VCaP (cell line): ENCODE data around the gene CENPS.
"Not testable (repeated sequence)": the region's sequence is repeated elsewhere in the genome, so short reads cannot be mapped to it uniquely, and the experiment has no call there.

Experiments
- H3K27ac ChIP-seq: fragments of 450-650 bp; 2 replicates; pipeline ENCODE4 v1.5.1; 2017
- TF ChIP-seq, protein P1 (sequence below): fragments of 450-650 bp; conservative IDR thresholded peaks from 2 replicates; pipeline ENCODE4 v1.5.1; 2017; ENCODE audit warnings: mild to moderate bottlenecking, moderate library complexity

CENPS gene

GRCh38 chr1:10424034-10424433, 6.2 kb upstream of the CENPS start:
- H3K27ac ChIP-seq = no peak overlapping the region
- TF ChIP-seq, protein P1, sequence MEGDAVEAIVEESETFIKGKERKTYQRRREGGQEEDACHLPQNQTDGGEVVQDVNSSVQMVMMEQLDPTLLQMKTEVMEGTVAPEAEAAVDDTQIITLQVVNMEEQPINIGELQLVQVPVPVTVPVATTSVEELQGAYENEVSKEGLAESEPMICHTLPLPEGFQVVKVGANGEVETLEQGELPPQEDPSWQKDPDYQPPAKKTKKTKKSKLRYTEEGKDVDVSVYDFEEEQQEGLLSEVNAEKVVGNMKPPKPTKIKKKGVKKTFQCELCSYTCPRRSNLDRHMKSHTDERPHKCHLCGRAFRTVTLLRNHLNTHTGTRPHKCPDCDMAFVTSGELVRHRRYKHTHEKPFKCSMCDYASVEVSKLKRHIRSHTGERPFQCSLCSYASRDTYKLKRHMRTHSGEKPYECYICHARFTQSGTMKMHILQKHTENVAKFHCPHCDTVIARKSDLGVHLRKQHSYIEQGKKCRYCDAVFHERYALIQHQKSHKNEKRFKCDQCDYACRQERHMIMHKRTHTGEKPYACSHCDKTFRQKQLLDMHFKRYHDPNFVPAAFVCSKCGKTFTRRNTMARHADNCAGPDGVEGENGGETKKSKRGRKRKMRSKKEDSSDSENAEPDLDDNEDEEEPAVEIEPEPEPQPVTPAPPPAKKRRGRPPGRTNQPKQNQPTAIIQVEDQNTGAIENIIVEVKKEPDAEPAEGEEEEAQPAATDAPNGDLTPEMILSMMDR = no peak

- TF ChIP-seq, protein P1 = no peak
- no peak overlapping the region for H3K27ac ChIP-seq
Observed at GRCh38 chr1:10424651-10425050, 5.6 kb upstream of the CENPS start.

DNA sequence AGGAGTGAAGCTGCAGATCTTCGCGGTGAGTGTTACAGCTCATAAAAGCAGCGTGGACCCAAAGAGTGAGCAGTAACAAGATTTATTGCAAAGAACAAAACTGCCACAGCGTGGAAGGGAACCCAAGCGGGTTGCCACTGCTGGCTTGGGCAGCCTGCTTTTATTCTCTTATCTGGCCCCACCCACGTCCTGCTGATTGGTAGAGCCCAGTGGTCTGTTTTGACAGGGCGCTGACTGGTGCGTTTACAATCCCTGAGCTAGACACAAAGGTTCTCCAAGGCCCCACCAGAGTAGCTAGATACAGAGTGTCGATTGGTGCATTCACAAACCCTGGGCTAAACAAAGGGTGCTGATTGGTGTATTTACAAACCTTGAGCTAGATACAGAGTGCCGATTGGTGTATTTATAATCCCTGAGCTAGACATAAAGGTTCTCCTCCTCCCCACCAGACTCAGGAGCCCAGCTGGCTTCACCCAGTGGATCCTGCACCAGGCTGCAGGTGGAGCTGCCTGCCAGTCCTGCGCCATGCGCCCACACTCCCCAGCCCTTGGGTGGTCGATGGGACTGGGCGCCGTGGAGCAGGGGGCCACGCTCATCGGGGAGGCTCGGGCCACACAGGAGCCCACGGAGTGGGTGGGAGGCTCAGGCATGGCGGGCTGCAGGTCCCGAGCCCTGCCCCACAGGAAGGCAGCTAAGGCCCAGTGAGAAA, 4.3 kb upstream of the CENPS start:
- not testable (repeated sequence) for H3K27ac ChIP-seq

- not testable (repeated sequence) for H3K27ac ChIP-seq
Observed at GRCh38 chr1:10426535-10426848, 3.7 kb upstream of the CENPS start.

GRCh38 chr1:10428984-10429383, 1.2 kb upstream of the CENPS start:
- no peak overlapping the region for H3K27ac ChIP-seq
- TF ChIP-seq, protein P1 = no peak

GRCh38 chr1:10429868-10430215, 391 bp upstream of the CENPS start:
- peak overlapping the region; percentile 66 for H3K27ac ChIP-seq
- TF ChIP-seq, protein P1 = no peak

DNA sequence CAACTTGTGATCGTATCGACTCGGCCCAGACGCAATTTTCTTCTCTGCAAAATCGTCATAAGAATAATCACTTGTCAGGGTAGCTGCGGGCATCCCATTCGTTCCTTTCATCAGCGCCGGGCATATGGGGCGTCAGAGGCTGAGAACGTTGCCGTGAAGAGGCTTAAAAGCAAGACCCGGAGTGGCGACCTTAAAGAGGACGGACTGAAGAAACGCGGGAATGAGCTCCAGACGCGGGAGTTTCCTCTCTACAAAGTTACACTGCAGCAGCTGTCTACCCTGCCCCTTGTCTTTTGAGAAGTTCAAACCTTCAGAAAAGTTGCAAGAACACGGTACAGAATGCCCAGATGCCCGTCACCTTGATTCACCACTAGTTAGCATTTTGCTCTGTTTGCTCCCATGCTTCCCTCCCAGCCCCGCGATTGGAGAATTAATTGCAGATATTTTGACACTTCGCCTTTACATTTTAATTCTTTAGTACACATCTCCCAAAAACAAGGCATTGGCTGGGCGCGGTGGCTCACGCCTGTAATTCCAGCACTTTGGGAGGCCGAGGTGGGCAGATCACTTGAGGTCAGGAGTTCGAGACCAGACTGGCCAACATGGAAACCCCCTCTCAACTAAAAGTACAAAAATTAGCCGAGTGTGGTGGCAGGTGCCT, 967 bp downstream of the CENPS start:
- peak overlapping the region; percentile 66 for H3K27ac ChIP-seq
- TF ChIP-seq, protein P1 = no peak

DNA sequence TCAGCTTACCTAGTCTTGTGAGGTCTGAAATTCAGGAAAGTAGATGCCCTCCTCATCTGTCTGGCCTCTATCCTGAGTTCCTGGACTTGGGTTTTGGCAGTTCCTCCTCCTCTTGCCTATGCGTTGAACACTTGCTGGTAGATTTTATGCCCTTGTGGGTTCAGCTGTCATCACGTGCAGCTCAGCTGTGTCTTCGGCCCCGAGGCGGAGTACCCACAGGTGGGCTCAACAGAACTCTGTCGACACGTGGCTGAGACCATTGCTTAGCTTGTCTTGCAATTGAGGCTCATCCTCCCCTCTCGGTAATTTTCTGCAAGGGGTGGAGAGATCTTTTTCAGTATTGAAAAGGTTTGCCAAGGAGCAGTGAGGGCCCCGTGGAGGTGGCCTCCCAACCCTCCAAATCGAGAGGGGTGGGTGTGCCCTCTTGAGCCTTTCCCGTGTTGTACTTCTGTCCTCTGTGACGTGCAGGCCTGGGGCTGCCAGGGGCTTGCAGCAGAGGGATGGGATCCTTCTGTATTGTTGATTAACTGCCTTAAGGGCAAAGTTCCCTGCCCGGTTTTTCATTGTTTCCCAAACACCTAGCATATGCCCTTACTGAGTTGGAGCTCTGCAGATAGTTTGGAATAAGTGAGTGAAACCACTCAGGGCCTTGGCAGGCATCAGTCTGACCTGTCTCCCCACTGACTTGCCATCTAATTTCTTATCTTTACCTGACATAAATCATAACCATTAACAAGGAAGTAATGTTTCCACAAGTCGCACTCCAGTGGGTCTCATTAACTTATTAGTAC, 2.9 kb downstream of the CENPS start:
- TF ChIP-seq, protein P1 = no peak
- no peak overlapping the region for H3K27ac ChIP-seq
